Medulla oblongata (tissue), 1 donor: ENCODE results near the gene OR2T12.
A peak's percentile ranks its signal among the peaks of the same experiment; 100 is the strongest.
"Not testable (repeated sequence)": the region's sequence is repeated elsewhere in the genome, so short reads cannot be mapped to it uniquely, and the experiment has no call there.

Source experiments
- DNase-seq: peaks from one replicate; pipeline ENCODE4 v3.0.0-alpha.2; 2015; ENCODE audit errors: extremely low spot score

OR2T12 gene, protein sequence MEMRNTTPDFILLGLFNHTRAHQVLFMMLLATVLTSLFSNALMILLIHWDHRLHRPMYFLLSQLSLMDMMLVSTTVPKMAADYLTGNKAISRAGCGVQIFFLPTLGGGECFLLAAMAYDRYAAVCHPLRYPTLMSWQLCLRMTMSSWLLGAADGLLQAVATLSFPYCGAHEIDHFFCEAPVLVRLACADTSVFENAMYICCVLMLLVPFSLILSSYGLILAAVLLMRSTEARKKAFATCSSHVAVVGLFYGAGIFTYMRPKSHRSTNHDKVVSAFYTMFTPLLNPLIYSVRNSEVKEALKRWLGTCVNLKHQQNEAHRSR

DNA sequence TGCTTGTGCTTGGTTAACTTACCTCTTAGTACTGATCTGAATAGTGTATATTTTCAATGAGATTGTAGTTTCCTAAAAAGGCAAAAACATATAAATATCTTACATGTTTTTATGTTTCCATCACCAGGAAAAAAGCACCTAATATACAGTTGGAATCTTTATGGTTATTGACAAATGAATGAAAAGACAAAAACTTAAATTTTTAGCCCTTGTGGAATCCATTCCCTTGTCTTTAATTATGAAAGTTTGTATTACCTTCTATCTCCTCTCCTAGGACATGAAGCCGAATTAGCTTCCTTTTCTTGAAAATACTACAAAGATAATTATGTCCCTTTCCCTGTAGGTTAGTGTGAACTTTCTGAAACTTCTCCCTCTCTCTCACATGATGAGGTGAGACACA lies at the start of gene OR2T12:
Gene OR2T12 (minus strand): TSS at position 101 of the 400 bp plus-strand sequence. CDS start 7,846 bp downstream, outside the sequence.
- DNase-seq, result no peak

DNA sequence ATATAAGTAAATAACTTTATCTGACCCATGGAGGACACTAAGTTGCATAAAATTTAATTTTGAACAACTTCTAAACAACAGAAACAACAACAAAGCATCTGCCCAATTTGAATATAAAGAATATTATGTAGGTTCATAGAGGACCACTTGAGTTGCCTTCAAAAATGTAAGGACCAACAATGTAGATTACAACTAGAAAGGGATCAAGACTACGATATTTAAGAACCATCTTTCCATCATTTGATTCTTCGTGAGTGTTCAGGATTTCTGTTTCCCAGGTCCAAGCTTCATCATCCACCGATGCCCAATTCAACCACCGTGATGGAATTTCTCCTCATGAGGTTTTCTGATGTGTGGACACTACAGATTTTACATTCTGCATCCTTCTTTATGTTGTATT lies 45.3 kb upstream of the OR2T12 start, which contains the start of gene OR14C36:
Gene OR14C36 (plus strand): TSS at position 301 of the 400 bp plus-strand sequence. CDS start 0 bp downstream, at position 301.
- no peak for DNase-seq

DNA sequence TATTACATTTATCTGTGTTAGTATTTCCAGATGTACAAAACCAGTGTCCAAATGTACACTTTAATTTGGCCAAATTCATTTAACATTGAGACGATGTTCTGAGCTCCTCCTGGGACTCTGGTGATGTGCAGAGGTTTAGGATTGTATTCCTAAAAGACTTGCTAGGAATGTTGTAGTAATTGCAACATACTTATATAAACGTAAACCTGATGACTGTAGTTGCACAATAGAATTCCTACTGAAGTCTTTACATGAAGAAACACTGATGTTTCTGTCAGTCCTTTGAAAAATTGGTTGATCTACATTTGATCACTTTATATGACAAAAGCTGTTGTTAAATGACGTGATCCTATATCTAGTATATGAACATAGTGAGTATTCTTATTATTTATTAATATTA lies 40.2 kb upstream of the OR2T12 start:
- DNase-seq, result no peak

DNA sequence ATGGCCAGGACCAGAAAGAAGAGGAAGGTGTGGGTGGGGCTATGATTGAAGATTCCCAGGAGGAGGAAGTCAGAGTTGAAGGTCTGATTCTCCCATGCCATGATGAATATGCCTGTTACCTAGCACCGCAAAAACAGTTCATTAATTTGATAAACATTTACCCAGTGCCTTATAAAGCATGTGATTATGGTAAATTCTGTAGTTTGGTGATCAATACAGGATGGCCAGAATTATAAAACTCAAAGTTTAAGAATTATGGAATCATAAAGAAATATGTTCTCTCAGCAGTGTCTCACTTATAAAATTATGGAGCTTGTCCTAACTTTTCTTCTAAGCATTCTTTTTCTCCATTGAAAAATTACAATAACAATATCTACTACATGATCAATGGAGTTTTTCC lies 21.2 kb upstream of the OR2T12 start, which contains the start of gene OR2M7:
Gene OR2M7 (minus strand): TSS at position 101 of the 400 bp plus-strand sequence. CDS start 0 bp downstream, at position 101.
- DNase-seq, result no peak

DNA sequence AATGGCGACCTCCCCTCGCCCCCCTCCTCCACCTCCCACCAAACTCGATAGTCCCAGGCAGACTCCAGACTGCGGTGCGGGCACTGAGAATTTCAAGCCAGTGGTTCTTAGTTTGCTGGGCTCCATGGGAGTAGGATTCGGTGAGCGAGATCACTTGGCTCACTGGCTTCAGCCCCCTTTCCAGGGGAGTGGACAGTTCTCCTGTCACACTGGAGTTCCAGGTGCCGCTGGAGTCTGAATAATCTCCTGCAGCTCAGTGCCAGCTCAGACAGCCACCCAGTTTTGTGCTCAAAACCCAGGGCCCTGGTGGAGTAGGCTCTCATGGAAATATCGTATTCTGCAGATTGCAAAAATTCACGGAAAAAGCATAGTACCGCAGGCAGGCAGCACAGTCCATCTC lies 13.6 kb upstream of the OR2T12 start:
- DNase-seq, result no peak

DNA sequence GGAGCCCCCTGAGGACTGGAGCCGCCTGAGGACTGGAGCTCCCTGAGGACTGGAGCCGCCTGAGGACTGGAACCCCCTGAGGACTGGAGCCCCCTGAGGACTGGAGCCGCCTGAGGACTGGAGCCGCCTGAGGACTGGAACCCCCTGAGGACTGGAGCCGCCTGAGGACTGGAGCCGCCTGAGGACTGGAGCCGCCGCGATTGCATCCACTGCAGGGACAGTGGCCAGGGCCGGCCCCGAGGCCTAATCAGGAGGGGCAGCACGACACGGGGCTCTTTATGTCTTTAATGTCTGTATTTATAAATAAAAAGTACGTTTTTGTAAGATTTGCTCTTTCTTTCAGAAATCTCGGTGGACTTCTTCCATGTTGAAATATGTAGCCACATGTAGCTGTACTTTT lies 3.5 kb upstream of the OR2T12 start:
- DNase-seq, result not testable (repeated sequence)

DNA sequence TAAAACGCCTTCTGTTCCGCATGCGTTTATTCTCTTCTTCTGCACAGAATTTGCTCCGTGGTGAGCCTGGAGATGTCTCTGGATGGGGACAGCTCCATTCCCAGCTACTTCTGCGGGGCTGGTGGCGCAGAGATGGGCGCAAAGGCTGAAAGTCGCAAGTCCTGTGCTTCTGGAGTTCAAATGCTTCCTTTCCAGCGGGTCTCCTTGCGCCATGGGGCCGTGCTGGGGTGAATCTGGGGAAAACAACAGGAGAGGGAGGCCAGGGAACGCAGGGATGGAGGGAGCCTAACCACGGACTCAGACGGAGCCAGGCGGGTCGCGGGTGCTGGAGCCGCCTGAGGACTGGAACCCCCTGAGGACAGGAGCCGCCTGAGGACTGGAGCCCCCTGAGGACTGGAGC lies 2.9 kb upstream of the OR2T12 start:
- DNase-seq, result no peak

DNA sequence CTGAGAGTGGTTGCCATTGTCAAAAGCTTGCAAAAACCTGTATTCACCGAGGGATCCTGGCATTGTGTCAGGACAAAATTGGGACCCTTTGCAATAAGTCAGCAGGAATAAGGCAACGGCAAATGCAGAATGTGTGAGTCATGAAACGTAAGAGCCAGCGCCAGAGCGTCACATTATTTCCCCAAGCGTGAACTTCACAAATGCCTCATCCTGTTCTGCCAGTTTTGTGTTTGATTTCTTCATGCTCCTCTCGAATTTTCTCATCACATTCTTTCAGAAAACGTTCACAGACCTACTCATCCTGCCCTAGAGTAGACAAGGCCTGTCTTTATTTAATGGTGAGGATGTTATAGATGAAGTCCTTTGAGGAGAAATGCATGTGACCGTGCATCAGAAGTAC lies 2.4 kb upstream of the OR2T12 start:
- not testable (repeated sequence) for DNase-seq

DNA sequence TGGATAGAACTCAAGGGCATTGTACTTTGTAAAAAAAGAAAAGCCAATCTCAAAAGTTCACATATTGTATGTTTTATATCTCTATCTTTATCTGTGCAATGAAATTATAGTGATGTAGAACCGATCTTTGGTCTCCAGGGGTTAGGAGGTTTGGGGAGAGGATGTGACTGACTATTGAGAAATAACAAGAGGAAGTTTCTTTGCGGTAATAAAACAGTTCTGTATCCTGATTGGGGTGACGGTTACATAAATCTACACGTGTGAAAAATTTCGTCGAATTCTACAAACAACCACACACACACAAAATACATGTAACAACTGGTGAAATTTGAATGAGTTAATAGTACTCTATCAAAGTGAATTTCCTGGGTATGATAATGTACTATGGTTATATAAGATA lies 14.8 kb downstream of the OR2T12 start:
- DNase-seq, result no peak

DNA sequence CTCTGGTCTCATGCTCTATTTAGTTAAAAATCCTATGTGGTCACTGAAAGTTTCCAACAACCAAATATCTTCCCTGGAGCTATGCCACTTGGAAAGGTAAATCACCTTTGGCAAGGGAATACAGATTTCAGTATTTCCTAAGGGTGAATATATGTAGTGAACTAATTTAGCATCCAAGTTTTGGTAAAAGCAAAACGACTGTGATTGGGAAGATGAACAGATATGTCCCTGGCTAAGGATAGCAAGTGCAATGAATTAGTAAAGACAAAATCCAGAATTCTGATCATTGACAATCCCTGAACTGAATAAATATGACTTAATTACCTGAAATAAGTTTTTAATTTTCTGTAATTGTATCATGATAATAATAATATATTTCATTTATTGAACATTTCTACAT lies 25.3 kb downstream of the OR2T12 start, which contains the start of gene OR2T33:
Gene OR2T33 (minus strand): TSS at position 101 of the 400 bp plus-strand sequence. CDS start 4,162 bp downstream, outside the sequence.
- no peak for DNase-seq

DNA sequence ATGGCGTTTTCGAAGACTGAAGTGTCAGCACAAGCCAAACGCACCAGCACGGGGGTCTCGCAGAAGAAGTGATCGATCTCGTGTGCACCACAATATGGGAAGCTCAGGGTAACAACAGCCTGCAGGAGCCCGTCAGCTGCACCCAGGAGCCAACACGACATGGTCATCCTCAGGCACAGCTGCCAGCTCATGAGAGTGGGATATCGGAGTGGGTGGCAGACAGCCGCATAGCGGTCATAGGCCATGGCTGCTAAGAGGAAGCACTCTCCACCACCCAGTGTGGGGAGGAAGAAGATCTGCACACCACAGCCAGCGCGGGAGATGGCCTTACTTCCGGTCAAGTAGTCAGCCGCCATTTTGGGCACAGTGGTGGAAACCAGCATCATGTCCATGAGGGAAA lies 30.0 kb downstream of the OR2T12 start:
- not testable (repeated sequence) for DNase-seq

DNA sequence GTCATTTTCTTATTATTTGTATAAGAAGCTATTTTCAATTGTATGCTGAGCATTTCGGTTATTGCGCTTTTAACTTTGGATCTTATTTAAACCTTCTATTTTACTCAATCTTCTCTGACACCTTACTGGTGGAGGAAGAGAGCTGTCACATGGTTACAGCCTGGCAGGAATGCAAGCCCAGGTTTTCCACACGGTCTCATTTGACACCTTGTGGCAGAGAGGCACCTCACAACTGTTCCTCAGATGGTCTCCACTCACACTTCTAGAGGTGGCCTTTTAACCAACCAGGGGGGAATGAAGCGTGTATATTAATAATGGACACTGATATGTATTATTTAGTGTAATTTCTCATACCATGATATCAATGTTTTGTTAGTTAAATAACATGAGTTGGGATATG lies 35.0 kb downstream of the OR2T12 start:
- DNase-seq, result no peak

DNA sequence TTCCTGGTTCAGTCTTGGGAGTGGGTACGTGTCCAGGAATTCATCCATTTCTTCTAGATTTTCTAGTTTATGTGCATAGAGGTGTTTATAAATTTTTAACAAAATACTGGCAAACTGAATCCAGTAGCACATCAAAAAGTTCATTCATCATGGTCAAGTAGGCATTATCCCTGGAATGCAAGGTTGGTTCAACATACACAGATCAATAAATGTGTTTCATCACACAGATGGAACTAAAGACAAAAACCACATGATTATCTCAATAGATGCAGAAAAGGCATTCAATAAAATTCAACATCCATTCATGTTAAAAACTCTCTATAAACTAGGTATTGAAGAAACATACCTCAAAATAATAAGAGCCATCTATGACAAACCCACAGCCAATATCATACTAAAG lies 43.9 kb downstream of the OR2T12 start:
- not testable (repeated sequence) for DNase-seq

DNA sequence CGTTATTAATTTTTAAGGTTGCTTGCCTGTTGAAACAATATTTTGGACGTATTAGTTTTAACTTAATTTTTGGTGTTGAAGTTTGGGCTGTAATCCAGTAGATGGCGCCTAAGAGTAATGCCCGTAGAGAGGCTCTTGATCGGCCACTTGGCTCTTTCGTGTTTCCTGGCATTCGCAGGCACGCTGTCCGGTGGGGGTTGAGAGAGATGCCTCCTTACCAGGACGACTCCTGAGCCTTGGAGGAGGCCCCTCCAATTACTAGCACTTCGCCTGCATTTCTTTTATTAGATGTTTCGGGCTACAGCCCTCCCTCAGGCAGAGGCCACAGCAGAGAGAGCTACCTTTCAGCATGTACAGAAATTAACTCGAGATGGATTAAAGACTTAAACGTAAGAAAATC lies 60.0 kb downstream of the OR2T12 start:
- peak; percentile 66 for DNase-seq
